Caco-2 (cell line): ENCODE data around the gene C16orf90. TPM values are rescaled to one million over a fixed set of nuclear protein-coding genes. Genes with fewer than 3 reads are reported as not detected.

Experiments used
- BruUV-seq: library from RNA; stranded (reverse); fragments of 400-500 nt; replicated peaks from 2 replicates; lab custom pipeline; 2021; lab: Mats Ljungman, UMichigan
- CTCF ChIA-PET: fragments of 300-600 bp; sonication (Branson Sonifier 250); formaldehyde crosslinking; loops from one replicate; lab custom pipeline; 2022; ENCODE audit warnings: antibody characterized with exemption; lab: Charles Lee
- POLR2A ChIA-PET: fragments of 300-600 bp; sonication (Branson Sonifier 250); formaldehyde crosslinking; loops from one replicate; lab custom pipeline; 2022; ENCODE audit warnings: antibody characterized with exemption; lab: Charles Lee
- DNase-seq, 2 experiments: peaks; one replicate each; pipeline versions ENCODE4 v3.0.0 to v3.0.0-alpha.2; 2020 to 2022
- H3K27me3 ChIP-seq: replicated peaks from 2 replicates; pipeline ENCODE4 v1.6.0; 2011; ENCODE audit warnings: low read length; ENCODE audit not compliant: control insufficient read depth, insufficient read depth
- H3K36me3 ChIP-seq: 2 replicates; pipeline ENCODE4 v1.5.1; 2011; ENCODE audit warnings: low read length; ENCODE audit not compliant: control insufficient read depth, insufficient read depth
- H3K4me1 ChIP-seq: fragments of 250-450 bp; sonication (Bioruptor Pico); 2 replicates; pipeline ENCODE4 v1.5.1; 2020; ENCODE audit warnings: mild to moderate bottlenecking
- H3K4me3 ChIP-seq: 2 replicates; pipeline ENCODE4 v1.5.1; 2011; ENCODE audit warnings: low read depth, mild to moderate bottlenecking, control low read depth, low read length
- H3K9me3 ChIP-seq: fragments of 250-450 bp; sonication (Bioruptor Pico); 2 replicates; pipeline ENCODE4 v1.5.1; 2020; ENCODE audit warnings: mild to moderate bottlenecking, moderate library complexity
- H3K27ac Mint-ChIP-seq: one replicate; pipeline ENCODE4 v1.8.0; 2022; ENCODE audit warnings: mixed read lengths; ENCODE audit not compliant: unreplicated experiment
- H3K27me3 Mint-ChIP-seq: one replicate; pipeline ENCODE4 v1.8.0; 2022; ENCODE audit warnings: mixed read lengths; ENCODE audit not compliant: insufficient read depth, unreplicated experiment
- H3K36me3 Mint-ChIP-seq: one replicate; pipeline ENCODE4 v1.8.0; 2022; ENCODE audit warnings: mild to moderate bottlenecking, mixed read lengths; ENCODE audit not compliant: insufficient read depth, unreplicated experiment
- H3K4me1 Mint-ChIP-seq: one replicate; pipeline ENCODE4 v1.8.0; 2022; ENCODE audit warnings: low read depth, mixed read lengths; ENCODE audit not compliant: unreplicated experiment
- H3K4me3 Mint-ChIP-seq: one replicate; pipeline ENCODE4 v1.8.0; 2022; ENCODE audit warnings: mild to moderate bottlenecking, moderate library complexity, mixed read lengths; ENCODE audit not compliant: unreplicated experiment
- H3K9me3 Mint-ChIP-seq: one replicate; pipeline ENCODE4 v1.8.0; 2022; ENCODE audit warnings: mixed read lengths; ENCODE audit not compliant: unreplicated experiment
- CTCF ChIP-seq, 2 experiments: fragments of 200-600 bp in 1 of 2; IDR thresholded peaks; 1 replicate in 1 of 2; 2 replicates in 1 of 2; pipeline versions ENCODE4 v1.5.1 to v1.8.0; 2011 to 2022; ENCODE audit warnings: antibody characterized with exemption in 1 of 2, control low read depth in 1 of 2, inconsistent platforms in 1 of 2, low read depth in 1 of 2, low read length in 1 of 2, mild to moderate bottlenecking in 1 of 2, moderate library complexity in 1 of 2; ENCODE audit not compliant: insufficient read depth in 1 of 2, severe bottlenecking in 1 of 2, unreplicated experiment in 1 of 2
- intact Hi-C: fragments of 100-400 bp; cut with micrococcal nuclease; formaldehyde crosslinking; loops from one replicate; pipeline ENCODE4 v1.10.0; 2022; ENCODE audit not compliant: unreplicated experiment
- microRNA-seq: library from miRNA; unstranded; fragments of <30 nt; microRNA quantifications from one replicate; pipeline ENCODE4 v1.2.0, GENCODE V29; 2022
- total RNA-seq: library from RNA; stranded (reverse); gene quantifications from 2 replicates; pipeline ENCODE4 v1.2.3, GENCODE V29; 2022

Gene C16orf90
- total RNA-seq, 1 experiment from 2014 or later, result not detected

- H3K4me3 Mint-ChIP-seq, result no peak overlapping the region
- CTCF ChIA-PET, result interaction anchor here (1.3 kb wide), 1 partner anchor 11 kb away, joined by 3 read pairs; the partner anchor contains the start of genes NAA60 and ZNF597
These were observed 40.6 kb downstream of the C16orf90 start for GRCh38 chr16:3454631-3455147.

GRCh38 chr16:3454093-3454492 lies 41.2 kb downstream of the C16orf90 start:
- BruUV-seq, result no TSS peak
- Histone ChIP-seq H3K4me1 (no peaks in the 10 kb centered on the region), H3K36me3 (no peaks in the 10 kb centered on the region), H3K4me3 (no peak overlapping the region), H3K9me3 (no peaks in the 10 kb centered on the region), H3K27me3 (no peaks in the 10 kb centered on the region)
- H3K4me1 Mint-ChIP-seq, result peaks cover 13% of the 10 kb centered on the region
- peaks cover 28% of the 10 kb centered on the region for H3K36me3 Mint-ChIP-seq
- H3K9me3 Mint-ChIP-seq, result no peaks in the 10 kb centered on the region
- intact Hi-C loops, result no loop called here
- DNase-seq, result peak in 1 of 2 experiments; percentile 42
- ChIA-PET POLR2A (interaction anchor here (0.6 to 1.4 kb wide), 2 partner anchors 10 to 102 kb away, joined by 3 to 8 read pairs; partner anchors contain the start of gene NAA60), CTCF (interaction anchor here (1.3 kb wide), 1 partner anchor 11 kb away, joined by 3 read pairs; the partner anchor contains the start of genes NAA60 and ZNF597)
- H3K4me3 Mint-ChIP-seq, result no peak overlapping the region
- no peak for TF ChIP-seq CTCF (IDR thresholded peaks at IDR 0.05; ENCODE audit: insufficient read depth in 1 of 2, low read depth in 1 of 2, low read length in 1 of 2, severe bottlenecking in 1 of 2, unreplicated experiment in 1 of 2)
- no peaks in the 10 kb centered on the region for H3K27me3 Mint-ChIP-seq
- H3K27ac Mint-ChIP-seq, result no peak overlapping the region

More at GRCh38 chr16:3454631-3455147, 40.6 kb downstream of the C16orf90 start:
- H3K36me3 ChIP-seq, result no peaks in the 10 kb centered on the region
- H3K27me3 ChIP-seq, result no peaks in the 10 kb centered on the region
- no peak overlapping the region for H3K4me3 ChIP-seq
- no TSS peak for BruUV-seq
- Mint-ChIP-seq H3K4me1 (peaks cover 19% of the 10 kb centered on the region), H3K27ac (no peak overlapping the region), H3K27me3 (no peaks in the 10 kb centered on the region), H3K36me3 (peaks cover 31% of the 10 kb centered on the region), H3K9me3 (no peaks in the 10 kb centered on the region)
- POLR2A ChIA-PET, result interaction anchor here (0.6 kb wide), 1 partner anchor 103 kb away, joined by 3 read pairs; no protein-coding TSS in a partner anchor
- TF ChIP-seq CTCF (IDR thresholded peaks at IDR 0.05; ENCODE audit: insufficient read depth in 1 of 2, low read depth in 1 of 2, low read length in 1 of 2, severe bottlenecking in 1 of 2, unreplicated experiment in 1 of 2), result no peak
- intact Hi-C loops, result loop anchor here (5.0 kb wide), 2 partner anchors 192 to 302 kb away; no protein-coding TSS in a partner anchor
- H3K4me1 ChIP-seq, result peaks cover 4% of the 10 kb centered on the region
- no peak for DNase-seq
- no peaks in the 10 kb centered on the region for H3K9me3 ChIP-seq

GRCh38 chr16:3444032-3444388 lies 51.3 kb downstream of the C16orf90 start:
- H3K36me3 Mint-ChIP-seq, result peaks cover 23% of the 10 kb centered on the region
- intact Hi-C loops, result loop anchor here (5.0 kb wide), 1 partner anchor 162 kb away; the partner anchor contains the start of gene ZNF263
- H3K4me3 Mint-ChIP-seq, result peak overlapping the region; percentile 91
- TF ChIP-seq CTCF (IDR thresholded peaks at IDR 0.05; ENCODE audit: insufficient read depth in 1 of 2, low read depth in 1 of 2, low read length in 1 of 2, severe bottlenecking in 1 of 2, unreplicated experiment in 1 of 2), result no peak
- peaks cover 9% of the 10 kb centered on the region for H3K9me3 Mint-ChIP-seq
- H3K4me1 Mint-ChIP-seq, result no peaks in the 10 kb centered on the region
- H3K27ac Mint-ChIP-seq, result peak overlapping the region; percentile 94
- BruUV-seq, result TSS peak; percentile 84
- CTCF ChIA-PET, result interaction anchor here (0.7 to 2.5 kb wide), 4 partner anchors 8 to 43 kb away, joined by 3 to 6 read pairs (median 4); partner anchors contain the start of genes ZNF174 and ZSCAN32
- Histone ChIP-seq H3K4me1 (no peaks in the 10 kb centered on the region), H3K9me3 (no peaks in the 10 kb centered on the region; the same call in 1 of the 2 replicates), H3K4me3 (peak overlapping the region; percentile 54), H3K36me3 (no peaks in the 10 kb centered on the region), H3K27me3 (no peaks in the 10 kb centered on the region)
- peak in 1 of 2 experiments; percentile 24 for DNase-seq
- H3K27me3 Mint-ChIP-seq, result no peaks in the 10 kb centered on the region
- POLR2A ChIA-PET, result interaction anchor here (0.6 to 2.3 kb wide), 6 partner anchors 10 to 161 kb away, joined by 3 to 25 read pairs (median 8); partner anchors contain the start of genes TIGD7, ZNF174, ZNF263 and ZNF75A

Small RNAs within 50 kb of the gene (microRNA-seq; reads per million reads assigned to microRNA genes)
- gene MIR6126, result 0.56 reads per million

Other genes with a start within 250 kb of the C16orf90 start
- gene MEFV, start 238.9 kb downstream of the C16orf90 start, total RNA-seq, result not detected in 2 replicates
- gene ZNF263, start 212.0 kb downstream of the C16orf90 start, total RNA-seq, result 37.0 and 37.4 TPM in 2 replicates
- 3.7 and 5.2 TPM in 2 replicates for gene TIGD7, start 190.1 kb downstream of the C16orf90 start, total RNA-seq
- 28.4 and 29.1 TPM in 2 replicates for gene ZNF75A, start 190.0 kb downstream of the C16orf90 start, total RNA-seq
- not detected in 2 replicates for gene OR2C1, start 139.6 kb downstream of the C16orf90 start, total RNA-seq
- gene ZSCAN32, start 94.5 kb downstream of the C16orf90 start, total RNA-seq, result 14.1 and 16.6 TPM in 2 replicates
- 11.9 and 12.6 TPM in 2 replicates for gene ZNF174, start 94.3 kb downstream of the C16orf90 start, total RNA-seq
- gene ZNF597, start 52.0 kb downstream of the C16orf90 start, total RNA-seq, result 3.7 and 3.8 TPM in 2 replicates
- gene NAA60, start 51.8 kb downstream of the C16orf90 start, total RNA-seq, result 84.9 and 92.8 TPM in 2 replicates
- gene CLUAP1, start 5.5 kb upstream of the C16orf90 start, total RNA-seq, result 11.8 and 20.2 TPM in 2 replicates
- not detected in 2 replicates for gene NLRC3, start 81.9 kb upstream of the C16orf90 start, total RNA-seq
- gene SLX4, start 116.1 kb upstream of the C16orf90 start, total RNA-seq, result 9.6 and 10.4 TPM in 2 replicates
- 26.2 and 38.1 TPM in 2 replicates for gene DNASE1, start 159.2 kb upstream of the C16orf90 start, total RNA-seq
- gene TRAP1, start 222.0 kb upstream of the C16orf90 start, total RNA-seq, result 173 and 199 TPM in 2 replicates